ENCODE measurements around the gene YAP1. TPM values are rescaled to one million over a fixed set of nuclear protein-coding genes. Genes with fewer than 3 reads are reported as not detected.
"Not testable (repeated sequence)": the region's sequence is repeated elsewhere in the genome, so short reads cannot be mapped to it uniquely, and the experiment has no call there.

Gene YAP1
- total RNA-seq, 1 donor from 2014 or later, result 0.10 TPM

- intact Hi-C loops (cut with micrococcal nuclease), result no loop called here
Measured at GRCh38 chr11:102196351-102196750, 86.1 kb downstream of the YAP1 start.

- intact Hi-C loops (cut with micrococcal nuclease), result no loop called here
Measured at GRCh38 chr11:102196816-102197215, 86.6 kb downstream of the YAP1 start.

GRCh38 chr11:102197670-102198139, 87.5 kb downstream of the YAP1 start:
- intact Hi-C loops (cut with micrococcal nuclease), result no loop called here

GRCh38 chr11:102199673-102200072, 89.4 kb downstream of the YAP1 start:
- intact Hi-C loops (cut with micrococcal nuclease), result no loop called here

GRCh38 chr11:102200325-102200724, 90.1 kb downstream of the YAP1 start:
- intact Hi-C loops (cut with micrococcal nuclease), result not testable (repeated sequence)

- intact Hi-C loops (cut with micrococcal nuclease), result no loop called here
Measured at GRCh38 chr11:102201776-102202175, 91.5 kb downstream of the YAP1 start.

- intact Hi-C loops (cut with micrococcal nuclease), result no loop called here
Measured at GRCh38 chr11:102202972-102203371, 92.7 kb downstream of the YAP1 start.

GRCh38 chr11:102204174-102204573, 93.9 kb downstream of the YAP1 start:
- intact Hi-C loops (cut with micrococcal nuclease), result no loop called here

- intact Hi-C loops (cut with micrococcal nuclease), result no loop called here
Measured at GRCh38 chr11:102205805-102206204, 95.6 kb downstream of the YAP1 start.

- intact Hi-C loops (cut with micrococcal nuclease), result no loop called here
Measured at GRCh38 chr11:102208835-102209234, 98.6 kb downstream of the YAP1 start.

GRCh38 chr11:102214623-102215022, 104.4 kb downstream of the YAP1 start:
- intact Hi-C loops (cut with micrococcal nuclease), result no loop called here

GRCh38 chr11:102216433-102217075, 106.3 kb downstream of the YAP1 start:
- intact Hi-C loops (cut with micrococcal nuclease), result no loop called here

- intact Hi-C loops (cut with micrococcal nuclease), result no loop called here
Measured at GRCh38 chr11:102220728-102221467, 110.7 kb downstream of the YAP1 start.

- intact Hi-C loops (cut with micrococcal nuclease), result no loop called here
Measured at GRCh38 chr11:102223859-102224258, 113.6 kb downstream of the YAP1 start.

- intact Hi-C loops (cut with micrococcal nuclease), result no loop called here
Measured at GRCh38 chr11:102225689-102226568, 115.7 kb downstream of the YAP1 start.

GRCh38 chr11:102226702-102227490, 116.6 kb downstream of the YAP1 start:
- intact Hi-C loops (cut with micrococcal nuclease), result no loop called here

GRCh38 chr11:102229510-102230123, 119.4 kb downstream of the YAP1 start:
- intact Hi-C loops (cut with micrococcal nuclease), result no loop called here

GRCh38 chr11:102230186-102230585, 119.9 kb downstream of the YAP1 start:
- intact Hi-C loops (cut with micrococcal nuclease), result no loop called here

- intact Hi-C loops (cut with micrococcal nuclease), result no loop called here
Measured at GRCh38 chr11:102230911-102231310, 120.7 kb downstream of the YAP1 start.

GRCh38 chr11:102234779-102235439, 124.7 kb downstream of the YAP1 start:
- intact Hi-C loops (cut with micrococcal nuclease), result no loop called here
